BLaER1 treated with 17β-estradiol and CSF1 and Interleukin-3, amounts not matched to agents 10 nM and 100 nM (cell line): ENCODE data around the gene MGRN1.

Source experiments
- H3K27ac ChIP-seq, 11 experiments: shearing (Covaris generic); formaldehyde crosslinking; 2 replicates each; pipeline ENCODE4 v1.8.1; 2022
- H3K27me3 ChIP-seq, 11 experiments: shearing (Covaris generic); formaldehyde crosslinking; 2 replicates each; pipeline ENCODE4 v1.8.1; 2022
- H3K36me3 ChIP-seq, 11 experiments: shearing (Covaris generic); formaldehyde crosslinking; 2 replicates each; pipeline ENCODE4 v1.8.1; 2022
- H3K4me1 ChIP-seq, 10 experiments: shearing (Covaris generic); formaldehyde crosslinking; 2 replicates each; pipeline ENCODE4 v1.8.1; 2022
- H3K4me2 ChIP-seq, 11 experiments: shearing (Covaris generic); formaldehyde crosslinking; 2 replicates each; pipeline ENCODE4 v1.8.1; 2022
- H3K4me3 ChIP-seq, 10 experiments: shearing (Covaris generic); formaldehyde crosslinking; 2 replicates each; pipeline ENCODE4 v1.8.1; 2022
- H3K9ac ChIP-seq, 11 experiments: shearing (Covaris generic); formaldehyde crosslinking; 2 replicates each; pipeline ENCODE4 v1.8.1; 2022
- H3K9me3 ChIP-seq, 11 experiments: shearing (Covaris generic); formaldehyde crosslinking; replicated peaks in 1 of 11; 2 replicates each; pipeline ENCODE4 v1.8.1; 2022
- H4K20me1 ChIP-seq, 11 experiments: shearing (Covaris generic); formaldehyde crosslinking; 2 replicates each; pipeline ENCODE4 v1.8.1; 2022
- Cebpa-rat ChIP-seq, 11 experiments: shearing (Covaris generic); IDR thresholded peaks; 2 replicates each; pipeline ENCODE4 v1.8.1; 2022

The MGRN1 gene

GRCh38 chr16:4601036-4601863 lies 23.4 kb upstream of the MGRN1 start:
- Histone ChIP-seq H3K4me1 (peaks cover 7 to 41% (median 28%) of the 10 kb centered on the region in 10 experiments; a peak in 18 of 20 replicates), H3K27ac (no peak overlapping the region), H4K20me1 (peaks cover 0 to 29% (median 11%) of the 10 kb centered on the region in 11 experiments; a peak in 12 of 22 replicates), H3K4me2 (peak overlapping the region in 9 of 11 experiments; percentile 18 to 77 (median 69); a peak in 15 of 22 replicates), H3K9me3 (no peaks in the 10 kb centered on the region), H3K36me3 (no peaks in the 10 kb centered on the region), H3K9ac (peak overlapping the region in 1 of 11 experiments; percentile 1; a peak in 1 of 22 replicates), H3K4me3 (no peak overlapping the region), H3K27me3 (peaks cover 0 to 19% (median 10%) of the 10 kb centered on the region in 11 experiments; a peak in 10 of 22 replicates)
- no peak for TF ChIP-seq Cebpa-rat (IDR thresholded peaks at IDR 0.05)

- no peak for TF ChIP-seq Cebpa-rat (IDR thresholded peaks at IDR 0.05)
- peaks cover 0 to 35% (median 12%) of the 10 kb centered on the region in 11 experiments; a peak in 13 of 22 replicates for H4K20me1 ChIP-seq
- peaks cover 0 to 19% (median 10%) of the 10 kb centered on the region in 11 experiments; a peak in 10 of 22 replicates for H3K27me3 ChIP-seq
- peaks cover 7 to 41% (median 28%) of the 10 kb centered on the region in 10 experiments; a peak in 18 of 20 replicates for H3K4me1 ChIP-seq
- H3K9me3 ChIP-seq, result no peaks in the 10 kb centered on the region
- H3K4me3 ChIP-seq, result no peak overlapping the region
- H3K27ac ChIP-seq, result no peak overlapping the region
- H3K4me2 ChIP-seq, result peak overlapping the region in 9 of 11 experiments; percentile 18 to 77 (median 69); a peak in 17 of 22 replicates
- peak overlapping the region in 2 of 11 experiments; percentile 1 to 28; a peak in 1 of 22 replicates for H3K9ac ChIP-seq
- 0 out of 22 replicates have a peak, but pooled peaks cover 0 to 4% (median 0%) of the 10 kb centered on the region in 11 experiments for H3K36me3 ChIP-seq
Observed at GRCh38 chr16:4601864-4602186, 22.8 kb upstream of the MGRN1 start.

GRCh38 chr16:4602331-4602730 lies 22.3 kb upstream of the MGRN1 start:
- Histone ChIP-seq H3K4me2 (peak overlapping the region in 9 of 11 experiments; percentile 34 to 77 (median 69); a peak in 17 of 22 replicates), H3K27ac (no peak overlapping the region)

GRCh38 chr16:4603624-4604170 lies 20.9 kb upstream of the MGRN1 start:
- Histone ChIP-seq H3K36me3 (peaks cover 9 to 23% (median 15%) of the 10 kb centered on the region in 11 experiments; a peak in 19 of 22 replicates), H3K27me3 (peaks cover 0 to 19% (median 10%) of the 10 kb centered on the region in 11 experiments; a peak in 10 of 22 replicates), H3K4me1 (peaks cover 7 to 49% (median 38%) of the 10 kb centered on the region in 10 experiments; a peak in 18 of 20 replicates), H4K20me1 (peaks cover 0 to 54% (median 27%) of the 10 kb centered on the region in 11 experiments; a peak in 15 of 22 replicates), H3K9me3 (no peaks in the 10 kb centered on the region), H3K27ac (no peak overlapping the region), H3K4me2 (peak overlapping the region in 2 of 11 experiments; percentile 27 to 44; a peak in 2 of 22 replicates), H3K4me3 (no peak overlapping the region), H3K9ac (no peak overlapping the region)
- TF ChIP-seq Cebpa-rat (IDR thresholded peaks at IDR 0.05), result no peak

More at GRCh38 chr16:4602331-4602730, 22.3 kb upstream of the MGRN1 start:
- H3K27me3 ChIP-seq, result peaks cover 0 to 19% (median 10%) of the 10 kb centered on the region in 11 experiments; a peak in 10 of 22 replicates
- H3K36me3 ChIP-seq, result peaks cover 0 to 10% (median 2%) of the 10 kb centered on the region in 11 experiments; a peak in 8 of 22 replicates
- H3K9ac ChIP-seq, result peak overlapping the region in 6 of 11 experiments; percentile 1 to 34 (median 28); a peak in 4 of 22 replicates
- no peak overlapping the region for H3K4me3 ChIP-seq
- no peak for TF ChIP-seq Cebpa-rat (IDR thresholded peaks at IDR 0.05)
- peaks cover 7 to 41% (median 28%) of the 10 kb centered on the region in 10 experiments; a peak in 18 of 20 replicates for H3K4me1 ChIP-seq
- no peaks in the 10 kb centered on the region for H3K9me3 ChIP-seq
- H4K20me1 ChIP-seq, result peaks cover 0 to 40% (median 14%) of the 10 kb centered on the region in 11 experiments; a peak in 14 of 22 replicates

- no peak for TF ChIP-seq Cebpa-rat (IDR thresholded peaks at IDR 0.05)
- peaks cover 7 to 49% (median 38%) of the 10 kb centered on the region in 10 experiments; a peak in 18 of 20 replicates for H3K4me1 ChIP-seq
- H4K20me1 ChIP-seq, result peaks cover under 1 to 58% (median 29%) of the 10 kb centered on the region in 11 experiments; a peak in 18 of 22 replicates
- H3K36me3 ChIP-seq, result peaks cover 15 to 29% (median 20%) of the 10 kb centered on the region in 11 experiments; a peak in 21 of 22 replicates
- no peak overlapping the region for H3K27ac ChIP-seq
- no peaks in the 10 kb centered on the region for H3K9me3 ChIP-seq
- peak overlapping the region in 8 of 11 experiments; percentile 14 to 44 (median 28); a peak in 11 of 22 replicates for H3K4me2 ChIP-seq
- H3K27me3 ChIP-seq, result peaks cover 0 to 19% (median 10%) of the 10 kb centered on the region in 11 experiments; a peak in 10 of 22 replicates
- no peak overlapping the region for H3K9ac ChIP-seq
- no peak overlapping the region for H3K4me3 ChIP-seq
Observed at GRCh38 chr16:4604401-4604800, 20.2 kb upstream of the MGRN1 start.

- Histone ChIP-seq H4K20me1 (peaks cover 20 to 78% (median 49%) of the 10 kb centered on the region in 11 experiments), H3K27ac (no peak overlapping the region), H3K9me3 (no peaks in the 10 kb centered on the region), H3K4me1 (peaks cover 16 to 62% (median 51%) of the 10 kb centered on the region in 10 experiments), H3K4me3 (no peak overlapping the region), H3K4me2 (no peak overlapping the region), H3K36me3 (peaks cover 22 to 43% (median 29%) of the 10 kb centered on the region in 11 experiments; a peak in 21 of 22 replicates), H3K27me3 (peaks cover 0 to 16% (median 7%) of the 10 kb centered on the region in 11 experiments; a peak in 9 of 22 replicates), H3K9ac (no peak overlapping the region)
- no peak for TF ChIP-seq Cebpa-rat (IDR thresholded peaks at IDR 0.05)
Observed at GRCh38 chr16:4606354-4606753, 18.3 kb upstream of the MGRN1 start.

GRCh38 chr16:4607841-4608703 lies 16.6 kb upstream of the MGRN1 start:
- Histone ChIP-seq H3K4me1 (peaks cover 27 to 59% (median 50%) of the 10 kb centered on the region in 10 experiments), H3K27me3 (no peaks in the 10 kb centered on the region), H3K9me3 (no peaks in the 10 kb centered on the region), H3K4me2 (no peak overlapping the region), H3K27ac (no peak overlapping the region), H3K4me3 (no peak overlapping the region), H3K36me3 (peaks cover 22 to 46% (median 29%) of the 10 kb centered on the region in 11 experiments; a peak in 21 of 22 replicates), H4K20me1 (peaks cover 36 to 89% (median 61%) of the 10 kb centered on the region in 11 experiments), H3K9ac (peak overlapping the region in 5 of 11 experiments; percentile 8 to 50 (median 22); a peak in 6 of 22 replicates)
- TF ChIP-seq Cebpa-rat (IDR thresholded peaks at IDR 0.05), result no peak

GRCh38 chr16:4608704-4608980 lies 16.0 kb upstream of the MGRN1 start:
- Histone ChIP-seq H3K4me3 (no peak overlapping the region), H3K4me1 (peaks cover 32 to 65% (median 55%) of the 10 kb centered on the region in 10 experiments), H3K27me3 (no peaks in the 10 kb centered on the region), H3K36me3 (peaks cover 22 to 46% (median 29%) of the 10 kb centered on the region in 11 experiments; a peak in 21 of 22 replicates), H3K9ac (peak overlapping the region in 5 of 11 experiments; percentile 8 to 50 (median 22); a peak in 4 of 22 replicates), H3K9me3 (no peaks in the 10 kb centered on the region), H4K20me1 (peaks cover 42 to 93% (median 67%) of the 10 kb centered on the region in 11 experiments), H3K27ac (no peak overlapping the region), H3K4me2 (no peak overlapping the region)
- no peak for TF ChIP-seq Cebpa-rat (IDR thresholded peaks at IDR 0.05)
